Measurements from ENCODE around the gene RNU6-7.
A peak's percentile ranks its signal among the peaks of the same experiment; 100 is the strongest.

RNU6-7 gene

GRCh38 chr14:32201816-32202490 is at the start of gene RNU6-7:
TSS of gene RNU6-7 (plus strand) at chr14:32202045.
- peak within 1 kb of the TSS; percentile 45 for H3K4me3 ChIP-seq
- H3K27me3 ChIP-seq (ENCODE audit: low read depth): no peaks in the 10 kb centered on the region
- peak; percentile 18 to 55 for DNase-seq (ENCODE audit: low spot score in 2 of 2)
- no peaks in the 10 kb centered on the region for H3K36me3 ChIP-seq (replicated peaks)
- in situ Hi-C loops (cut with MboI; ENCODE audit: low sequenced_read_pairs): no loop called here
- no peaks in the 10 kb centered on the region for H3K9me3 ChIP-seq
- H3K4me1 ChIP-seq: peaks cover 16% of the 10 kb centered on the region

- in situ Hi-C loops (cut with MboI; ENCODE audit: low sequenced_read_pairs): no loop called here
Observed at GRCh38 chr14:32166029-32166428, 35.8 kb upstream of the RNU6-7 start.

GRCh38 chr14:32166924-32167323 is 34.9 kb upstream of the RNU6-7 start:
- no peak for DNase-seq (ENCODE audit: low spot score in 2 of 2)
- no peaks in the 10 kb centered on the region for H3K4me1 ChIP-seq
- no peaks in the 10 kb centered on the region for H3K9me3 ChIP-seq
- in situ Hi-C loops (cut with MboI; ENCODE audit: low sequenced_read_pairs): no loop called here
- H3K27me3 ChIP-seq (ENCODE audit: low read depth): no peaks in the 10 kb centered on the region
- no peaks in the 10 kb centered on the region for H3K36me3 ChIP-seq (replicated peaks)
- H3K4me3 ChIP-seq: no peak overlapping the region

More at GRCh38 chr14:32166029-32166428, 35.8 kb upstream of the RNU6-7 start:
- Histone ChIP-seq H3K4me1 (no peaks in the 10 kb centered on the region), H3K27me3 (ENCODE audit: low read depth) (no peaks in the 10 kb centered on the region), H3K36me3 (replicated peaks) (no peaks in the 10 kb centered on the region), H3K4me3 (no peak overlapping the region), H3K9me3 (no peaks in the 10 kb centered on the region)
- DNase-seq (ENCODE audit: low spot score in 2 of 2): no peak

- no peaks in the 10 kb centered on the region for H3K9me3 ChIP-seq
- H3K4me3 ChIP-seq: no peak overlapping the region
- H3K36me3 ChIP-seq (replicated peaks): no peaks in the 10 kb centered on the region
- no peaks in the 10 kb centered on the region for H3K4me1 ChIP-seq
- in situ Hi-C loops (cut with MboI; ENCODE audit: low sequenced_read_pairs): no loop called here
- H3K27me3 ChIP-seq (ENCODE audit: low read depth): no peaks in the 10 kb centered on the region
- DNase-seq (ENCODE audit: low spot score in 2 of 2): no peak
Observed at GRCh38 chr14:32167907-32168306, 33.9 kb upstream of the RNU6-7 start.

- DNase-seq (ENCODE audit: low spot score in 2 of 2): no peak
- Histone ChIP-seq H3K4me1 (no peaks in the 10 kb centered on the region), H3K4me3 (no peak overlapping the region), H3K36me3 (replicated peaks) (no peaks in the 10 kb centered on the region), H3K9me3 (no peaks in the 10 kb centered on the region), H3K27me3 (ENCODE audit: low read depth) (no peaks in the 10 kb centered on the region)
- in situ Hi-C loops (cut with MboI; ENCODE audit: low sequenced_read_pairs): no loop called here
Observed at GRCh38 chr14:32169191-32169590, 32.7 kb upstream of the RNU6-7 start.

GRCh38 chr14:32171469-32171868 is 30.4 kb upstream of the RNU6-7 start:
- no peak for DNase-seq (ENCODE audit: low spot score in 2 of 2)
- Histone ChIP-seq H3K27me3 (ENCODE audit: low read depth) (no peaks in the 10 kb centered on the region), H3K4me3 (no peak overlapping the region), H3K4me1 (no peaks in the 10 kb centered on the region), H3K9me3 (no peaks in the 10 kb centered on the region), H3K36me3 (replicated peaks) (no peaks in the 10 kb centered on the region)
- in situ Hi-C loops (cut with MboI; ENCODE audit: low sequenced_read_pairs): no loop called here

- in situ Hi-C loops (cut with MboI; ENCODE audit: low sequenced_read_pairs): no loop called here
- Histone ChIP-seq H3K36me3 (replicated peaks) (no peaks in the 10 kb centered on the region), H3K4me3 (no peak overlapping the region), H3K4me1 (no peaks in the 10 kb centered on the region), H3K9me3 (peaks cover 2% of the 10 kb centered on the region; the same call in 1 of the 2 replicates), H3K27me3 (ENCODE audit: low read depth) (no peaks in the 10 kb centered on the region)
- no peak for DNase-seq (ENCODE audit: low spot score in 2 of 2)
Observed at GRCh38 chr14:32183151-32184058, 18.4 kb upstream of the RNU6-7 start.

- no peaks in the 10 kb centered on the region for H3K27me3 ChIP-seq (ENCODE audit: low read depth)
- H3K36me3 ChIP-seq (replicated peaks): no peaks in the 10 kb centered on the region
- 0 out of 2 replicates have a peak, but pooled peaks cover 2% of the 10 kb centered on the region for H3K9me3 ChIP-seq
- no peak overlapping the region for H3K4me3 ChIP-seq
- no peaks in the 10 kb centered on the region for H3K4me1 ChIP-seq
- in situ Hi-C loops (cut with MboI; ENCODE audit: low sequenced_read_pairs): no loop called here
- DNase-seq (ENCODE audit: low spot score in 2 of 2): no peak
Observed at GRCh38 chr14:32185097-32185496, 16.7 kb upstream of the RNU6-7 start.

GRCh38 chr14:32186248-32186647 is 15.6 kb upstream of the RNU6-7 start:
- Histone ChIP-seq H3K4me1 (no peaks in the 10 kb centered on the region), H3K27me3 (ENCODE audit: low read depth) (no peaks in the 10 kb centered on the region), H3K9me3 (0 out of 2 replicates have a peak, but pooled peaks cover 2% of the 10 kb centered on the region), H3K4me3 (no peak overlapping the region), H3K36me3 (replicated peaks) (no peaks in the 10 kb centered on the region)
- in situ Hi-C loops (cut with MboI; ENCODE audit: low sequenced_read_pairs): no loop called here
- DNase-seq (ENCODE audit: low spot score in 2 of 2): no peak

GRCh38 chr14:32189811-32190210 is 12.0 kb upstream of the RNU6-7 start:
- H3K4me3 ChIP-seq: no peak overlapping the region
- H3K27me3 ChIP-seq (ENCODE audit: low read depth): peaks cover 2% of the 10 kb centered on the region; the same call in 1 of the 2 replicates
- H3K36me3 ChIP-seq (replicated peaks): no peaks in the 10 kb centered on the region
- H3K4me1 ChIP-seq: no peaks in the 10 kb centered on the region
- in situ Hi-C loops (cut with MboI; ENCODE audit: low sequenced_read_pairs): no loop called here
- no peak for DNase-seq (ENCODE audit: low spot score in 2 of 2)
- 0 out of 2 replicates have a peak, but pooled peaks cover under 1% of the 10 kb centered on the region for H3K9me3 ChIP-seq

GRCh38 chr14:32190673-32191072 is 11.2 kb upstream of the RNU6-7 start:
- in situ Hi-C loops (cut with MboI; ENCODE audit: low sequenced_read_pairs): no loop called here
- no peak for DNase-seq (ENCODE audit: low spot score in 2 of 2)

GRCh38 chr14:32192712-32193373 is 9.0 kb upstream of the RNU6-7 start:
- Histone ChIP-seq H3K4me3 (no peak overlapping the region), H3K9me3 (no peaks in the 10 kb centered on the region), H3K36me3 (replicated peaks) (no peaks in the 10 kb centered on the region), H3K4me1 (no peaks in the 10 kb centered on the region), H3K27me3 (ENCODE audit: low read depth) (peaks cover 2% of the 10 kb centered on the region; the same call in 1 of the 2 replicates)
- DNase-seq (ENCODE audit: low spot score in 2 of 2): no peak
- in situ Hi-C loops (cut with MboI; ENCODE audit: low sequenced_read_pairs): no loop called here

More at GRCh38 chr14:32190673-32191072, 11.2 kb upstream of the RNU6-7 start:
- no peak overlapping the region for H3K4me3 ChIP-seq
- peaks cover 2% of the 10 kb centered on the region; the same call in 1 of the 2 replicates for H3K27me3 ChIP-seq (ENCODE audit: low read depth)
- no peaks in the 10 kb centered on the region for H3K36me3 ChIP-seq (replicated peaks)
- no peaks in the 10 kb centered on the region for H3K4me1 ChIP-seq
- no peaks in the 10 kb centered on the region for H3K9me3 ChIP-seq

- Histone ChIP-seq H3K27me3 (ENCODE audit: low read depth) (peaks cover 2% of the 10 kb centered on the region; the same call in 1 of the 2 replicates), H3K36me3 (replicated peaks) (no peaks in the 10 kb centered on the region), H3K9me3 (no peaks in the 10 kb centered on the region), H3K4me1 (no peaks in the 10 kb centered on the region), H3K4me3 (no peak overlapping the region)
- in situ Hi-C loops (cut with MboI; ENCODE audit: low sequenced_read_pairs): no loop called here
- no peak for DNase-seq (ENCODE audit: low spot score in 2 of 2)
Observed at GRCh38 chr14:32193532-32193931, 8.3 kb upstream of the RNU6-7 start.

All from HAP-1 (cell line).